KOPT-K1 (cell line): ENCODE results near the gene PEX11A.
"Not testable (repeated sequence)": the region's sequence is repeated elsewhere in the genome, so short reads cannot be mapped to it uniquely, and the experiment has no call there.

Experiments used
- H3K27ac ChIP-seq: fragments of 200-600 bp; sonication (generic); 2 replicates; pipeline ENCODE4 v1.5.1; 2016; ENCODE audit warnings: antibody characterized with exemption, mild to moderate bottlenecking, low read depth, low read length; ENCODE audit not compliant: poor library complexity, severe bottlenecking
- H3K36me3 ChIP-seq: fragments of 200-600 bp; sonication (generic); 2 replicates; pipeline ENCODE4 v1.5.1; 2017; ENCODE audit warnings: antibody characterized with exemption, mild to moderate bottlenecking, low read length, moderate library complexity; ENCODE audit not compliant: insufficient read depth
- H3K9me3 ChIP-seq: fragments of 200-600 bp; sonication (generic); 2 replicates; pipeline ENCODE4 v1.5.1; 2017; ENCODE audit warnings: antibody characterized with exemption, low read length, mild to moderate bottlenecking; ENCODE audit not compliant: insufficient read depth, poor library complexity, severe bottlenecking

The PEX11A gene

DNA sequence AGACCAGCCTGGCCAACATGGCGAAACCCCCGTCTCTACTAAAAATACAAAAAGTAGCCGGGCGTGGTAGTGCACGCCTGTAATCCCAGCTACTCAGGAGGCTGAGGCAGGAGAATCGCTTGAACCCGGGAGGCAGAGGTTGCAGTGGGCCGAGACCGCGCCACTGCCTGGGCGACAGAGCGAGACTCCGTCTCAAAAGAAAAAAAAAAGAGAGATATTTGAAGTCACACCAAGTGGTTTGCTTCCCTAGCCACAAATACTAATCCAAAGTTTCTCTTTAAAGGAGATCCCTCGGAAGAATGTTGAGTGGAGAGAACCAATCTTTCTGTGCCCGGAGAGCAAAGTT lies 651 bp downstream of the PEX11A start:
- H3K9me3 ChIP-seq, H3K27ac ChIP-seq, H3K36me3 ChIP-seq: not testable (repeated sequence)

DNA sequence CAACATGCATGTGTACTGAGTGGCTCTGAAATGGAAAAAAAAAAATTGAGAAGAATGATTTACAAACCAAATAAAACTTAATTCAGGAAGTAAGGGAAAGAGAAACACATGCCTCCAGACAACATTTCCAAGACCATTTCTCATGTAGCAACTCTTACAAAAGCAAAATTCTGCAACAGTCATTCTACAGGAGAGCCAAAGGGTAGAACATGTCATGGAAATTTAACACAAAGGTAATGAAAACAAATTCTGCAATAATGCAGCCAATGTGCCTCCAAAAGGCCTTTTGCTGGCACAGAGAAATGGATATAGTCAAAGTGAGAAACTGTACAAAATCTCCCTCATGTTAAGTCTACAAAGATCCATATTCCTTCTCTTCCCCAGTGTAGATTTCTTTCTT lies 4.0 kb downstream of the PEX11A start:
- Histone ChIP-seq H3K36me3 (no peaks in the 10 kb centered on the region), H3K27ac (no peak overlapping the region), H3K9me3 (no peaks in the 10 kb centered on the region)

DNA sequence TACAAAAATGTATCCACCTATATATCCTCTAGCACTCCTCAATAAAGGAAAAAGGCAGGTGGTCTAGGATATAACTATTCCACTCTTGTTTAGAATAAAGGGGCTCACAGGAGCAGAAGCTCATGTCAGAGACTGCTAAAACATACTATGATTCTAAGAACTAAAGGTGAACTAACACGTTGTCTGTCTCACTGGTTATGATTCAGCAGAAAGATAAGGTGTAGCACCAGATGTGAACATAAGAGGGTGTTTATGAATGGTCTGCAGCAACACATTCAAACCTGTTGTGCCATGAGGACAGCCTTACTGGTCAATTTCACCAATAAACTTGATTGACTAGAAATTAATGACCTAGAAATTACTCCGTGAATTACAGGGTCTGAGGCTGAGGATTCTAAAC lies 4.6 kb downstream of the PEX11A start:
- no peaks in the 10 kb centered on the region for H3K9me3 ChIP-seq
- no peak overlapping the region for H3K27ac ChIP-seq
- no peaks in the 10 kb centered on the region for H3K36me3 ChIP-seq

- Histone ChIP-seq H3K9me3 (no peaks in the 10 kb centered on the region), H3K27ac (no peak overlapping the region), H3K36me3 (no peaks in the 10 kb centered on the region)
These were observed 9.4 kb downstream of the PEX11A start for GRCh38 chr15:89681146-89681545.

GRCh38 chr15:89680282-89680873 lies 10.2 kb downstream of the PEX11A start:
- no peak overlapping the region for H3K27ac ChIP-seq
- H3K36me3 ChIP-seq: no peaks in the 10 kb centered on the region

GRCh38 chr15:89679212-89679611 lies 11.3 kb downstream of the PEX11A start, which contains the start of gene PLIN1:
TSS of gene PLIN1 (minus strand) at chr15:89679367. CDS start at chr15:89677489, 1,878 bp downstream.
- Histone ChIP-seq H3K9me3 (no peaks in the 10 kb centered on the region), H3K27ac (no peak within 1 kb of the TSS), H3K36me3 (no peaks in the 10 kb centered on the region)

More at GRCh38 chr15:89680282-89680873, 10.2 kb downstream of the PEX11A start:
- H3K9me3 ChIP-seq: no peaks in the 10 kb centered on the region

DNA sequence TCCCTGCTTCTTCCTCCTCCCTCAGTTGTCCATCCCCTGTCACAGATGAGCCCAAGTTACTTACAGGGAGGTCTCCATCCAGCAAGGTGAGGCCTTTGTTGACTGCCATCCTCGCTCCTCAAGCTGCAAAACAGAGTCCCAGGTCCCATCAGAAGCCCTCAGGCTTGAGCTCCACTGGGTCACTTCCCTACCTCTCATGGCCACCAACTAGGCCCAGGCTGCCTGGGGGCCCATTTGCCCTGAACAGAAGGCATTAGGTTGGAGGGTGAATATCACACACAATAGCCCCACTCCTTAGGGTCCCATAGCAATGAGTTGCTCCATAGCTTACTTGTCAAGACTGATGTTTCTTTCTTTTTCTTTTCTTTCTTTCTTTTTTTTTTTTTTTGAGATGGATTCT lies 13.2 kb downstream of the PEX11A start:
- H3K27ac ChIP-seq: no peak overlapping the region
- H3K36me3 ChIP-seq: no peaks in the 10 kb centered on the region
- H3K9me3 ChIP-seq: no peaks in the 10 kb centered on the region

DNA sequence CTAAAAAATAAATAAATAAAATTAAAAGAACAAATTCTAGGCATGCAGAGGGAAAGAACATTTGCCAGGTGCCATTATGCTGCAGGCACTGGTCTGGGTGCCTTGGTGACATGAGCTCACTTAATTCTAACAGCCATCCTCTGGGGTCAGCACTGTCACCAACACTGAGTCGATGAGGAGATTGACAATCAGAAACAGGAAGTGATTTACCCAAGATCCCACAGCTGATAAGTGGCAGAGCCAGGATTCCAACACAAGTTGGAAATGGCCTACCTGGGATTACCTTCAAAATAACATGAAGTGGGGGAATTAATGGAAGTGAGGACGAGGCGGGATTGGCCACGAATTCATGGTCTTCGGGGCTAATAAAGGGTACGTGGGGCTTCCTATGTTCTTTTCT lies 14.9 kb downstream of the PEX11A start:
- no peak overlapping the region for H3K27ac ChIP-seq
- no peaks in the 10 kb centered on the region for H3K36me3 ChIP-seq
- no peaks in the 10 kb centered on the region for H3K9me3 ChIP-seq

GRCh38 chr15:89674526-89674925 lies 16.0 kb downstream of the PEX11A start:
- H3K27ac ChIP-seq: no peak overlapping the region
- H3K9me3 ChIP-seq: no peaks in the 10 kb centered on the region
- no peaks in the 10 kb centered on the region for H3K36me3 ChIP-seq

DNA sequence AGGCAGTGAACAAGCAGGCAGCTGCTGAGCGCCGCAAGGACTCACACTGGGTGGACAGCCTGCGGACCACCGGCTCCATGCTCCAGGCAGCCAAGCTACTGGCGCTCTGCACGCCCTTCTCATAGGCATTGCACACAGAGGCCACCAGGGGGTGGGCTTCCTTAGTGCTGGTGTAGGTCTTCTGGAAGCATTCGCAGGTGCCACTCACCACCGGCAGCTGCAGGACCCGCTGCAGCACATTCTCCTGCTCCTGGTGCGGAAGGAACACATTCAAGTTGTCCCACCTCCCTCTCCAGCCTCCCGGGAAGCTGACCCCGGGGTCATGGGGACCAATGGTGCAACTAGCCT lies 17.4 kb downstream of the PEX11A start:
- no peaks in the 10 kb centered on the region for H3K36me3 ChIP-seq
- no peak overlapping the region for H3K27ac ChIP-seq
- H3K9me3 ChIP-seq: no peaks in the 10 kb centered on the region

- Histone ChIP-seq H3K9me3 (no peaks in the 10 kb centered on the region), H3K36me3 (no peaks in the 10 kb centered on the region), H3K27ac (no peak overlapping the region)
These were observed 18.1 kb downstream of the PEX11A start for GRCh38 chr15:89672221-89673164.

DNA sequence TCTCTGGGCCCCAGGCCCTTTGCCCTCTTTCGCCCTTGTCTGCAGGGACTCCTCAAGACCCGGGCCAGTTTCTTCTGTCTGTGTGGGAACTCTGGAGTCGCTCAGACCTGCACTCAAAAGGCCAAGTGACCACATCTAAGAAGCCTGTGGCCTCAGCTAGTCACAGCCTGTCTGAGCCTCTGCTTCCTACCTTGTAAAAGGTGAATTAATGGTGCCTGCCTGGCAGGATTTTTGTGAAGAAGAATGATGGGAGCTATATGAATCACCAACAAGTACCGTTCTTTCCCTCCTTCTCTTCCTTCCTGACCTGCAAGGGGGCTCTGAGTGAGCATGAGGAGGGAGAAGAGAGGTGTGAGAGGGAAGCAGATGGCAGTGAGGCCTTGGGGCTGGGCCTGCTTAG lies 18.9 kb downstream of the PEX11A start:
- Histone ChIP-seq H3K36me3 (no peaks in the 10 kb centered on the region), H3K27ac (no peak overlapping the region), H3K9me3 (no peaks in the 10 kb centered on the region)

GRCh38 chr15:89670971-89671560 lies 19.5 kb downstream of the PEX11A start:
- no peaks in the 10 kb centered on the region for H3K36me3 ChIP-seq
- no peak overlapping the region for H3K27ac ChIP-seq
- H3K9me3 ChIP-seq: no peaks in the 10 kb centered on the region

- H3K9me3 ChIP-seq: no peaks in the 10 kb centered on the region
- H3K36me3 ChIP-seq: no peaks in the 10 kb centered on the region
- H3K27ac ChIP-seq: no peak overlapping the region
These were observed 20.6 kb downstream of the PEX11A start for GRCh38 chr15:89669941-89670340.

- no peak overlapping the region for H3K27ac ChIP-seq
- H3K36me3 ChIP-seq: no peaks in the 10 kb centered on the region
- no peaks in the 10 kb centered on the region for H3K9me3 ChIP-seq
These were observed 21.2 kb downstream of the PEX11A start for GRCh38 chr15:89669309-89669865.
